HFFc6 (cell line): ENCODE measurements around the gene AKAP3. TPM values are rescaled to one million over a fixed set of nuclear protein-coding genes. Genes with fewer than 3 reads are reported as not detected.

Experiments
- DNase-seq: peaks from one replicate; pipeline ENCODE4 v3.0.0-alpha.2; 2018
- H3K27ac Mint-ChIP-seq: 2 replicates; pipeline ENCODE4 v1.8.0; 2020; ENCODE audit warnings: mild to moderate bottlenecking, mixed read lengths
- H3K27me3 Mint-ChIP-seq: 2 replicates; pipeline ENCODE4 v1.8.0; 2021; ENCODE audit warnings: mild to moderate bottlenecking, moderate library complexity, mixed read lengths; ENCODE audit not compliant: insufficient read depth
- H3K36me3 Mint-ChIP-seq: 2 replicates; pipeline ENCODE4 v1.8.0; 2021; ENCODE audit warnings: low read depth, mixed read lengths
- H3K4me1 Mint-ChIP-seq: 2 replicates; pipeline ENCODE4 v1.8.0; 2020; ENCODE audit warnings: low read depth, mixed read lengths
- H3K4me3 Mint-ChIP-seq: 2 replicates; pipeline ENCODE4 v1.8.0; 2020; ENCODE audit warnings: mild to moderate bottlenecking, moderate library complexity, mixed read lengths
- H3K9me3 Mint-ChIP-seq: 2 replicates; pipeline ENCODE4 v1.8.0; 2020; ENCODE audit warnings: mild to moderate bottlenecking, mixed read lengths
- CTCF ChIP-seq: fragments of 200-600 bp; sonication (generic); IDR thresholded peaks from 2 replicates; pipeline ENCODE4 v1.5.0; 2021; ENCODE audit warnings: antibody characterized with exemption, mild to moderate bottlenecking
- total RNA-seq, 6 experiments: library from RNA; stranded (reverse); fragmentation: NEBNext Ultra II Directional; extraction: Animal tissue kit (Norgen Biotek cat#: 25700); gene quantifications; 2 replicates in 1 of 6; 3 replicates in 5 of 6; pipeline ENCODE4 v1.2.3, GENCODE V29; 2021

Gene AKAP3
- total RNA-seq, 6 experiments from 2014 or later = 0.23 to 0.75 (median 0.42) TPM

GRCh38 chr12:4665236-4665635, 16.4 kb upstream of the AKAP3 start:
- TF ChIP-seq CTCF = no peak
- peak overlapping the region; percentile 16 for H3K27ac Mint-ChIP-seq
- peaks cover 44% of the 10 kb centered on the region for H3K36me3 Mint-ChIP-seq
- no peak overlapping the region for H3K4me3 Mint-ChIP-seq
- H3K9me3 Mint-ChIP-seq = no peaks in the 10 kb centered on the region
- H3K4me1 Mint-ChIP-seq = peaks cover 16% of the 10 kb centered on the region
- no peak for DNase-seq
- no peaks in the 10 kb centered on the region; the same call in 1 of the 2 replicates for H3K27me3 Mint-ChIP-seq

DNA sequence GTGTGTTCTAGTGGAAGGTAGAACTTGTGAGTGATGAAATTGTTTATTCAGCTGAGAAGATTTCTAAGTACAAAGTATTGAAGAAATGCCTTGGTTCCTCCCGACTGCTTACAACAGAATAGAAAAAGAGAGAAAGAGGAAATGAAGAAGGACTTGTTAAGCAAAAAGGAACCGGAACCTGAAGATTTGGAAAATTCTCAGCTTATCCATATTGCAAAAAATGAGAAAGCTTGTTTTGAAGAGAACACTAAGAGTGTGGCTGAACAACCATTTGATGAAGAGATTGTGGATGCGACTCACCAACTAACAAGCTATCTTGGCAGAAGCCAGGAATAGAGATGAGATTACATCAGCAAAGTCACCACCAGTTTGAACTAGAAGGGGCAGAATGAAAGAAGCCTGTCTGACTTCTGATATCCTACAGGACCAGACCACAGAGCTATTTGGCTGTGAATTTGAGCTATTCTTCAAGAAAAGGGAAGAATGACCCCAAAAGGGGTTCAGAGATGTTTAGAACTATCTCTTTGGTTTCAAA, 15.2 kb upstream of the AKAP3 start:
- Mint-ChIP-seq H3K27ac (peak overlapping the region; percentile 70), H3K27me3 (no peaks in the 10 kb centered on the region; the same call in 1 of the 2 replicates), H3K9me3 (no peaks in the 10 kb centered on the region)

DNA sequence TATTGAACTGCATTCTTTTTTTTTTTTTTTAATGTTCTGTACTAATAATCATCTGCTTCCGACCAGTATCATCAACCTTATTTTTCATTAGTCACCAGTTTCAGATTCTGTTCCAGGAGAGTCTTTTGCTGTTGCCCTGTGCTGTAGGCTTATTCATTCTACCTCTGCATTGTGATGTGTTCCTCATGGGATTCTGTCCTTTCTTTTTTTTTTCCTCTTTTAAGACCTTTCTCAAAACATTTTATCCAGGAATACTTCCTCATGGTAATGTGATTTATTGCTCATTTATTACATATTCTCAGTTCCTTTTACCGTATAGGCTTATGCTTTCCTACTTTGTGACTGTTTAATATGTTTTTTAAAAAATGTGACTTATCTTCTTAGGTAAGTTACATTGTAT, 4.8 kb upstream of the AKAP3 start:
- no peak for TF ChIP-seq CTCF

More for the DNA sequence above, 15.2 kb upstream of the AKAP3 start:
- peaks cover 38% of the 10 kb centered on the region for H3K36me3 Mint-ChIP-seq
- peak; percentile 86 for DNase-seq
- H3K4me3 Mint-ChIP-seq = peak overlapping the region; percentile 9; the same call in 1 of the 2 replicates
- H3K4me1 Mint-ChIP-seq = peaks cover 16% of the 10 kb centered on the region
- TF ChIP-seq CTCF = no peak

DNA sequence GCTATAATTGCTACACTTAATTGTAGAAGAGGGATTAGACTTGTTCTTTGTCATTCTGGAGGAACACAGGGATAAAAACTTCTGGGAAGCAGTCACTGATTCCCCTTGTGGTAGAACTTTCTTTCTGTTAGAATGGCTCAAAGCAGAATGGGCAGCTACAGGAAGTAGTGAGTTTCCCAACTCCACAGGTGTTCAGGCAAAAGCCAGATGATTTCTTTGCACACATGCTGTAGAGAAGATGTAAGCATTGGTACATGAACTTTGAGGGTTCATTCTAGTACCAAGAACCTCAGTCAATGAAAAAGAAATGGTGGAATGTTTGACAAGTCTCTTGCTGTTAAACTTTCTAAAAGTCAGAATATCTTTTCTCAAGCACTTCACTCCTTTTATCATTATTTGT, 4.4 kb upstream of the AKAP3 start:
- DNase-seq = no peak
- Mint-ChIP-seq H3K4me3 (no peak overlapping the region), H3K36me3 (no peaks in the 10 kb centered on the region; the same call in 1 of the 2 replicates), H3K4me1 (peaks cover 30% of the 10 kb centered on the region), H3K27ac (no peak overlapping the region), H3K9me3 (no peaks in the 10 kb centered on the region), H3K27me3 (no peaks in the 10 kb centered on the region)
- TF ChIP-seq CTCF = 0 out of 2 replicates have a peak, but pooled peaks have one; percentile 9

More for the DNA sequence above, 4.8 kb upstream of the AKAP3 start:
- H3K9me3 Mint-ChIP-seq = no peaks in the 10 kb centered on the region
- H3K27ac Mint-ChIP-seq = no peak overlapping the region
- no peak for DNase-seq
- no peak overlapping the region for H3K4me3 Mint-ChIP-seq
- H3K36me3 Mint-ChIP-seq = no peaks in the 10 kb centered on the region; the same call in 1 of the 2 replicates
- H3K27me3 Mint-ChIP-seq = no peaks in the 10 kb centered on the region
- H3K4me1 Mint-ChIP-seq = peaks cover 26% of the 10 kb centered on the region

DNA sequence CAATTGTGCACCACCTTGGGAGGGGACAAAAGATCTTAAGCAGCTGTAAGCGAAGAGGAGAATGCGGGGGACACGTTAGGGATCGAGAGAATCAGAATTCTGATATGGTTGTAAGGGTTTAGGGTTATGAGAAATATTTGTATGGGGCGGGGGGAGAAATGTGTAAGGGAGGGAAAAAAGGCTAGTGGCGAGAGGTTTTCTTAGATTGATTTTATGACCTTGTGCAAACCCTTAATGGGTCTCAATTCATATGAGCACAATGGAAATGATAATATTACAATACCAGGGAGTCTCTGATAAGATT, 459 bp upstream of the AKAP3 start:
- Mint-ChIP-seq H3K4me3 (peak overlapping the region; percentile 93), H3K4me1 (peaks cover 39% of the 10 kb centered on the region), H3K27ac (peak overlapping the region; percentile 85), H3K27me3 (no peaks in the 10 kb centered on the region), H3K36me3 (no peaks in the 10 kb centered on the region), H3K9me3 (no peaks in the 10 kb centered on the region)
- DNase-seq = no peak
- no peak for TF ChIP-seq CTCF

- DNase-seq = no peak
- Mint-ChIP-seq H3K27ac (peak overlapping the region; percentile 85), H3K27me3 (no peaks in the 10 kb centered on the region), H3K4me1 (peaks cover 39% of the 10 kb centered on the region), H3K4me3 (peak overlapping the region; percentile 93), H3K36me3 (no peaks in the 10 kb centered on the region), H3K9me3 (no peaks in the 10 kb centered on the region)
- no peak for TF ChIP-seq CTCF
Measured at GRCh38 chr12:4648104-4648500, 749 bp downstream of the AKAP3 start.
